Measurements from ENCODE around the gene FAR1. TPM values are rescaled to one million over a fixed set of nuclear protein-coding genes. Genes with fewer than 3 reads are reported as not detected.

FAR1 gene
- total RNA-seq, 1 donor from 2014 or later = 69.0 TPM

GRCh38 chr11:13635804-13636203, 32.7 kb upstream of the FAR1 start:
- DNase-seq (ENCODE audit: extremely low spot score, unreplicated experiment) = no peak
- H3K4me1 Mint-ChIP-seq (ENCODE audit: unreplicated experiment) = no peaks in the 10 kb centered on the region
- H3K9me3 Mint-ChIP-seq = no peaks in the 10 kb centered on the region
- TF ChIP-seq CTCF (conservative IDR thresholded peaks at IDR 0.05) = no peak
- H3K36me3 Mint-ChIP-seq = no peaks in the 10 kb centered on the region
- no peak overlapping the region for H3K4me3 Mint-ChIP-seq
- H3K27ac Mint-ChIP-seq = no peak overlapping the region
- peaks cover 15% of the 10 kb centered on the region for H3K27me3 Mint-ChIP-seq

- Mint-ChIP-seq H3K4me3 (no peak overlapping the region), H3K27me3 (peaks cover 15% of the 10 kb centered on the region), H3K36me3 (no peaks in the 10 kb centered on the region), H3K27ac (no peak overlapping the region), H3K4me1 (ENCODE audit: unreplicated experiment) (no peaks in the 10 kb centered on the region), H3K9me3 (no peaks in the 10 kb centered on the region)
- TF ChIP-seq CTCF (conservative IDR thresholded peaks at IDR 0.05) = no peak
- DNase-seq (ENCODE audit: extremely low spot score, unreplicated experiment) = no peak
These were observed 31.1 kb upstream of the FAR1 start for GRCh38 chr11:13637125-13638069.

- no peaks in the 10 kb centered on the region for H3K36me3 Mint-ChIP-seq
- no peak overlapping the region for H3K4me3 Mint-ChIP-seq
- no peak overlapping the region for H3K27ac Mint-ChIP-seq
- H3K4me1 Mint-ChIP-seq (ENCODE audit: unreplicated experiment) = no peaks in the 10 kb centered on the region
- DNase-seq (ENCODE audit: extremely low spot score, unreplicated experiment) = no peak
- TF ChIP-seq CTCF (conservative IDR thresholded peaks at IDR 0.05) = no peak
- H3K9me3 Mint-ChIP-seq = no peaks in the 10 kb centered on the region
- H3K27me3 Mint-ChIP-seq = peaks cover 14% of the 10 kb centered on the region
These were observed 30.0 kb upstream of the FAR1 start for GRCh38 chr11:13638422-13638821.

- H3K4me3 Mint-ChIP-seq = peak overlapping the region; percentile 22
- H3K36me3 Mint-ChIP-seq = no peaks in the 10 kb centered on the region
- peak overlapping the region; percentile 91 for H3K27ac Mint-ChIP-seq
- H3K4me1 Mint-ChIP-seq (ENCODE audit: unreplicated experiment) = peaks cover 9% of the 10 kb centered on the region
- H3K27me3 Mint-ChIP-seq = no peaks in the 10 kb centered on the region
- TF ChIP-seq CTCF (conservative IDR thresholded peaks at IDR 0.05) = no peak
- DNase-seq (ENCODE audit: extremely low spot score, unreplicated experiment) = no peak
- H3K9me3 Mint-ChIP-seq = no peaks in the 10 kb centered on the region
These were observed 23.3 kb upstream of the FAR1 start for GRCh38 chr11:13644997-13645687.

- no peak for TF ChIP-seq CTCF (conservative IDR thresholded peaks at IDR 0.05)
- Mint-ChIP-seq H3K36me3 (no peaks in the 10 kb centered on the region), H3K27ac (no peak overlapping the region), H3K27me3 (no peaks in the 10 kb centered on the region), H3K4me1 (ENCODE audit: unreplicated experiment) (peaks cover 9% of the 10 kb centered on the region), H3K4me3 (no peak overlapping the region), H3K9me3 (no peaks in the 10 kb centered on the region)
- DNase-seq (ENCODE audit: extremely low spot score, unreplicated experiment) = no peak
These were observed 21.1 kb upstream of the FAR1 start for GRCh38 chr11:13647391-13647790.
